GM12875 (cell line): Measurements from ENCODE around the gene SEC14L2.

Experiments
- H3K4me3 ChIP-seq: one replicate; pipeline ENCODE4 v1.5.1; 2011; ENCODE audit warnings: low read depth, low read length, control low read depth
- TF ChIP-seq, protein P1 (sequence below): IDR thresholded peaks from 2 replicates; pipeline ENCODE4 v1.5.1; 2011; ENCODE audit warnings: low read depth, mild to moderate bottlenecking, control low read depth, inconsistent platforms, low read length, moderate library complexity, borderline replicate concordance; ENCODE audit not compliant: insufficient read depth

Gene SEC14L2

DNA sequence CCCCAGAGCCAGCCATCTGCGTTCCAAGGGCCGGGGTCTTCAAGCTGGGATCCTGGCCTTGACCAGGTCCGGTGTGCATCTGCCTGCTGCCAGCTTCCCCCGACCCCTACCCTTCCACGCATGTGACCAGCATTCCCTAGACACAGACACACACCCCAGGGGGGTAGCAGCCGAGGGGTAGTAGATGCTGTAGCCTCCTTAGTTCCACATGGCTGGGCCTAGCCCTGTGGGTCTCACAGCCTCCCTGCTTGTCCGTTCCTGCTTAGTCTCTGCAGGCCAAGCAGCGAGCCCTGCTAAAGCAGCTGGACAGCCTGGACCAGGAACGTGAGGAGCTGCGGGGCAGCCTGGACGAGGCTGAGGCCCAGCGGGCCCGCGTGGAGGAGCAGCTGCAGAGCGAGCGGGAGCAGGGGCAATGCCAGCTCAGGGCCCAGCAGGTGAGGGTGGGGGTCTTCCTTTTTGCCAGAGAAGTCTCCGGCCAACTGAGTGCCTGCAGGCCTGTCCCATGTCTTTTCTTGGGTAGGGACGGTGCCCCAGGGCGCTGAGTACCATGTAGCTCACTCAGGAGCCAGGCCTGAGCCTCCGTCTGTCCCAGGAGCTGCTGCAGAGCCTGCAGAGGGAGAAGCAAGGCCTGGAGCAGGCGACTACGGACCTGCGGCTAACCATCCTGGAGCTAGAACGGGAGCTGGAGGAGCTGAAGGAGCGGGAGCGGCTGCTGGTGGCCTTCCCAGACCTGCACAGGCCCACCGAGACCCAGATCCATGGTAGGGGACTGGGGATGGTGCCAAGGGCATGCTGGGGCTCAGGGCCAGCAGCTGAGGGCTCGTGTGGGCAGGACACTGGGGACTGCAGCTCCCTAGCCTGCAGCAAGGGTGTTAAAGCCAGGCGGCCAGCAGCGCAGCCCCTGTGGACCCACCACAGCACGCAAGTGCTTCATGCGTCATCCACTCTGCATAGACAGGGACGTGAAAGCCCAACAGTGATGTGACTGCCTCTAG lies 23.2 kb upstream of the SEC14L2 start:
- TF ChIP-seq, protein P1, sequence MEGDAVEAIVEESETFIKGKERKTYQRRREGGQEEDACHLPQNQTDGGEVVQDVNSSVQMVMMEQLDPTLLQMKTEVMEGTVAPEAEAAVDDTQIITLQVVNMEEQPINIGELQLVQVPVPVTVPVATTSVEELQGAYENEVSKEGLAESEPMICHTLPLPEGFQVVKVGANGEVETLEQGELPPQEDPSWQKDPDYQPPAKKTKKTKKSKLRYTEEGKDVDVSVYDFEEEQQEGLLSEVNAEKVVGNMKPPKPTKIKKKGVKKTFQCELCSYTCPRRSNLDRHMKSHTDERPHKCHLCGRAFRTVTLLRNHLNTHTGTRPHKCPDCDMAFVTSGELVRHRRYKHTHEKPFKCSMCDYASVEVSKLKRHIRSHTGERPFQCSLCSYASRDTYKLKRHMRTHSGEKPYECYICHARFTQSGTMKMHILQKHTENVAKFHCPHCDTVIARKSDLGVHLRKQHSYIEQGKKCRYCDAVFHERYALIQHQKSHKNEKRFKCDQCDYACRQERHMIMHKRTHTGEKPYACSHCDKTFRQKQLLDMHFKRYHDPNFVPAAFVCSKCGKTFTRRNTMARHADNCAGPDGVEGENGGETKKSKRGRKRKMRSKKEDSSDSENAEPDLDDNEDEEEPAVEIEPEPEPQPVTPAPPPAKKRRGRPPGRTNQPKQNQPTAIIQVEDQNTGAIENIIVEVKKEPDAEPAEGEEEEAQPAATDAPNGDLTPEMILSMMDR, result no peak

GRCh38 chr22:30375312-30375849 lies 21.4 kb upstream of the SEC14L2 start:
- no peak overlapping the region for H3K4me3 ChIP-seq
- TF ChIP-seq, protein P1, result no peak

More for the DNA sequence above, 23.2 kb upstream of the SEC14L2 start:
- no peak overlapping the region for H3K4me3 ChIP-seq

- TF ChIP-seq, protein P1, result no peak
- H3K4me3 ChIP-seq, result no peak overlapping the region
Observed at GRCh38 chr22:30380011-30380410, 16.8 kb upstream of the SEC14L2 start.

- H3K4me3 ChIP-seq, result no peak overlapping the region
- TF ChIP-seq, protein P1, result no peak
Observed at GRCh38 chr22:30381264-30381663, 15.6 kb upstream of the SEC14L2 start.

DNA sequence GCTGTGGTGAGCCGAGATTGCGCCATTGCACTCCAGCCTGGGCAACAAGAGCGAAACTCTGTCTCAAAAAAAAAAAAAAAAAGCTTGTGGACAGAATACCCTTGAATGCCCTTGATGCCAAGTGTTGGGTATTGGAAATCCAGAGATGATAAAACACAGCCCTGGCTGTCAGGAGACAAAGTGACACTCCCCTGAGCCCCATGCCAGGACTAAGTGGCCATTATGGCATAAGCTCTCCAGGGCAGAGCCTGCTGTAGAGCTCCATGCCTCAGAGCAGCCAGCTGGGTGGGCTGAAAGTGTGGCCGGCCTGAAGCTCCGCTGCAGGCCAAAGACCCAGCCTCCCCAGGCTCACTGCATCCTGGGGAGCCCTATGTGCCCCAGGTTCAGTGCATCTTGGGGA lies 14.5 kb upstream of the SEC14L2 start:
- H3K4me3 ChIP-seq, result no peak overlapping the region
- TF ChIP-seq, protein P1, result no peak

DNA sequence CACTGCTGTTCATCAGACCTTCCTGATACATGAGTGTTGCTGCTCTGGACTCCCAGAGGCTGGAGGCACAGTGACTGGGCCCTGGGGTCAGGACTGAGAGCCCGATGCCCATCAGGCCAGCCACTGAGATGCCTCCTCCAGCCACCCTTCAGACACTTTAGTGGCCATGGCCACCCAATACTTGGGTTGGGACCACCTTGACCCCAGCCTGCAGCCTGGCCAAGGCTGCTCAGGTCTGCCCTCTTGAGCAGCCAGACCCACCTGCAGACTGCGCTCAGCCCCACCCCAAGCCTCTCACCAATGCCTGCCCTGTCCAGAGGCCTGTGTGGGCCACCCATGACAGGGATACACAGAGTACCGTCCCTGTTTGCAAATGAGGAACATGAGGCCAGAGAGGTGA lies 13.8 kb upstream of the SEC14L2 start:
- no peak overlapping the region for H3K4me3 ChIP-seq
- TF ChIP-seq, protein P1, result no peak

DNA sequence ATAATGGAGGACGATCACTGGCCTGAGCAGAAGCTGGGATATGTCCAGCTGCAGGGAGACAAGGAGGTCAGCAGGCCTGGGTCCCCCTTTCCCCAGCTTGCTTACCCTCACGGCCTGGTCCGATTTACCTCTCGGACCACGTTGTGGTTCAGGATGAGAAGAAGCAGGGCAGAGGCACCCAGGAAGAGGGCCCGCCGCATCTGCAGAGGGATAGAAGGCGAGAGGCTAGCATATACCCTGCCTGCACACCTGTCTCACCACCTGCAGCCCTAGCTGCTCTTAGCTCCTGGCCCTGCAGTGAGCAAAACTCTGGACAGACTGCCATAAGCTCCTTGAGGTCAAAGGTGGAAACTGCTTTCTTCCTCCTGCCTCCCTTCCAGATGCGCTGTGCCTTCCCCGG lies 10.9 kb upstream of the SEC14L2 start:
- no peak overlapping the region for H3K4me3 ChIP-seq
- TF ChIP-seq, protein P1, result no peak
